Right lobe of liver (tissue), 6 donors: ENCODE results near the gene TPPP. TPM values are rescaled to one million over a fixed set of nuclear protein-coding genes. Genes with fewer than 3 reads are reported as not detected.
"Not testable (repeated sequence)": the region's sequence is repeated elsewhere in the genome, so short reads cannot be mapped to it uniquely, and the experiment has no call there.

ENCODE experiments used
- ATAC-seq, 4 donors: fragments of 200-7000 bp; cut with Tn5 transposase; one replicate each; pipeline ENCODE4 v1.9.1; 2020; ENCODE audit warnings: mild to moderate bottlenecking in 4 of 4, moderate library complexity in 4 of 4
- DNase-seq, 3 donors: peaks; one replicate each; pipeline ENCODE4 v3.0.0-alpha.2; 2020
- H3K27ac ChIP-seq, 3 donors: fragments of 200-600 bp; one replicate each; pipeline ENCODE4 v1.8.0; 2022
- H3K27me3 ChIP-seq, 2 donors: fragments of 200-600 bp; one replicate each; pipeline ENCODE4 v1.8.0; 2022
- H3K36me3 ChIP-seq, 4 donors: fragments of 200-600 bp; sonication (generic) in 1 of 4; one replicate each; pipeline versions ENCODE4 v1.5.1 to v1.8.0; 2017 to 2022; ENCODE audit warnings: control low read depth in 1 of 4
- H3K4me1 ChIP-seq, 4 donors: fragments of 200-600 bp; sonication (generic) in 1 of 4; one replicate each; pipeline versions ENCODE4 v1.5.1 to v1.8.0; 2017 to 2022; ENCODE audit warnings: control low read depth in 1 of 4
- H3K4me3 ChIP-seq, 3 donors: fragments of 200-600 bp; one replicate each; pipeline ENCODE4 v1.8.0; 2022
- H3K9me3 ChIP-seq, 4 donors: fragments of 200-600 bp; sonication (generic) in 1 of 4; one replicate each; pipeline versions ENCODE4 v1.5.1 to v1.8.0; 2017 to 2022; ENCODE audit warnings: control low read depth in 1 of 4
- POLR2A ChIP-seq: fragments of 450-650 bp; IDR thresholded peaks from one replicate; pipeline ENCODE4 v1.6.1; 2017; ENCODE audit warnings: antibody characterized with exemption, mild to moderate bottlenecking
- WGBS: methylation state at CpG from one replicate; pipeline ENCODE4 v1.1.6; 2018; ENCODE audit warnings: low coverage, low lambda C conversion rate; ENCODE audit not compliant: insufficient coverage; ENCODE audit errors: missing lambda C conversion rate; 5-methylcytosine and 5-hydroxymethylcytosine counted together
- intact Hi-C, 2 donors: fragments of 100-400 bp; cut with DNase I; formaldehyde crosslinking; loops; one replicate each; pipeline versions ENCODE4 v1.11.2 to v1.14.1; 2022
- total RNA-seq, 6 experiments: library from RNA; depleted of rRNA in 2 of 6; stranded (reverse); fragments of >200 nt in 2 of 6; fragmentation: NEBNext Ultra II Directional in 3 of 6; extraction: Animal tissue kit (Norgen Biotek cat#: 25700) in 3 of 6; gene quantifications; one replicate each; pipeline versions ENCODE4 v1.1.0 to v1.2.4, GENCODE V29; 2016 to 2023
- TF ChIP-seq, protein P1 (sequence below), 4 donors: fragments of 200-600 bp in 3 of 4; fragments of 450-650 bp in 1 of 4; IDR thresholded peaks; one replicate each; pipeline versions ENCODE4 v1.5.1 to v1.8.0; 2016 to 2022; ENCODE audit warnings: antibody characterized with exemption in 4 of 4, mild to moderate bottlenecking in 2 of 4
- donor health status: DM: no; HTN: yes; CAD: no.
- donor health status: DM: no; HTN: no; CAD: no.
- donor health status: DM: no; HTN: no; CAD: no.
- donor health status: DM: no; HTN: yes; CAD: no.
- donor health status: DM: no; HTN: yes; CAD: no.

TPPP gene
- total RNA-seq, 6 experiments from 2014 or later = 1.9 to 4.3 (median 2.4) TPM

DNA sequence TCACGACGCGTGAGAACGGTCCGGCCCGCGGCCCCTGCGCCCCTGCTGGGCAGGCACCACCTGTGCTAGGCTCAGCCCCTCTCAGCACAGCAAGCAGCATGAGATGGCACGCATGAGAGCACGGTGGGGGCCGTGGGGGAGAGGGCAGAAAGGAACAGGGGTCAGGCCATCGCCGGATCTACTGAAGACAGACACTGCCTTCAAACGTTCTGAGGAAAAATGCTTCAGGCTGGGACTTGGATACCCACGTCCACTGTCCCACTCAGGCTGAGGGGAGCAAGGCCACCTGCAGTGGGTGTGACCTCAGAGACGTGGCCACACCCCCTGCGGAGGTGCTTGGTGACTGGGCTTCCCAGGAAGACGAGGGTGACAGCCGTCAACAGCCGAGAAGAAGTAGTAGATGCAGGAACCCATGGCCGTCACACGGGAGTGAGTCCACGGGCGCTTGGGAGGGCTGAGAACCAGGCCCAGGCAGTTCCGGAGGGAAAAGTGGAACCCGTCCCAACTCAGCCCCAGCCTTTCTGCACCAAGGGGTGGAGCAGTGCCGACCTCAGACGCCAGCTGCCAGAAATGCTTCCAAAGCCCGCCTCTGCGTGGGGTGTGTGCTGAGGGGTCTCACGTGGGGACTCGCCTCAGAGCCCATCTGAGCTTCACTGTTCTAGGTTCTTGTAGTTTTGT is 12.9 kb downstream of the TPPP start:
- intact Hi-C loops = loop anchor here in 1 of 2 donors (10.0 kb wide), 1 partner anchor 95 kb away; no protein-coding TSS in a partner anchor
- DNase-seq = not testable (repeated sequence)

DNA sequence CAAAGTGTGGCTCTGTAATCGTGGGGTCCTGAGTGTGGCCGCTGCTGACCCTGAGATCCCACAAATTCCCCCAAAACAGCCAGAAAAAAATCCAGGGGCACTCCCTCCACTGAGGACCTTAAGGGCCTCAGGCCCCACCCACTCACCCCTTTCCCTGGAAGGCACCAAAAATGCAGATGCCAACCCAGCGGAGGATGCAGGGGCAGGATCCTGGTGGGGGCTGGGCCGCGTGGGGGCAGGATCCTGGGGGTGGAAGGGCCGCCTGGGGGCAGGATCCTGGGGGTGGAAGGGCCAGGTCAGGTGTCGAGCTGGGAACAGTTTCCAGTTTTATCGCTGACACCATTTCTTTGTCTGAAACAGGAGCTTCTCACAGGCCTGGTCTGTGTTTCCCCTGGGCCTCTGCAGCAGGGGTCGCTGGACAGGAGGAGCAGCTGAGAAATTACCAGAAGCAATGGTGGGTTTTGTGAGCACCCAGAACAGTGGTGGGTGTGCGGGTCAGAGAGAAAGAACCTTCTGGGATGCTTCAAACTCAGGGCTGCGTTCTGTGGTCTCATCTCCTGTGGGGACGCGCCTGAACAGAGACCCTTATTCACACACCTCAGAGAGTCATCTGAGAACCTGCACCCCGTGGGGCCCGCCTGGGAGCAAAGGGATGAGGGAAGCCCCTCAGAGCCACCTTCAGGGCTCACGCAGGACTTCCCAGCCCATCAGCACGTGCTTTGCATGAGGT is 13.8 kb downstream of the TPPP start:
- H3K4me3 ChIP-seq, H3K27ac ChIP-seq, H3K36me3 ChIP-seq, H3K27me3 ChIP-seq, H3K9me3 ChIP-seq, ATAC-seq, intact Hi-C loops, H3K4me1 ChIP-seq, DNase-seq: not testable (repeated sequence)
- WGBS = 79% methylated on average over 2 of the region's 17 CpGs

More for the DNA sequence above, 12.9 kb downstream of the TPPP start:
- not testable (repeated sequence) for H3K27me3 ChIP-seq, ATAC-seq, H3K4me3 ChIP-seq, H3K9me3 ChIP-seq, H3K27ac ChIP-seq, H3K4me1 ChIP-seq, H3K36me3 ChIP-seq
- 80% methylated on average over 2 of the region's 32 CpGs for WGBS

DNA sequence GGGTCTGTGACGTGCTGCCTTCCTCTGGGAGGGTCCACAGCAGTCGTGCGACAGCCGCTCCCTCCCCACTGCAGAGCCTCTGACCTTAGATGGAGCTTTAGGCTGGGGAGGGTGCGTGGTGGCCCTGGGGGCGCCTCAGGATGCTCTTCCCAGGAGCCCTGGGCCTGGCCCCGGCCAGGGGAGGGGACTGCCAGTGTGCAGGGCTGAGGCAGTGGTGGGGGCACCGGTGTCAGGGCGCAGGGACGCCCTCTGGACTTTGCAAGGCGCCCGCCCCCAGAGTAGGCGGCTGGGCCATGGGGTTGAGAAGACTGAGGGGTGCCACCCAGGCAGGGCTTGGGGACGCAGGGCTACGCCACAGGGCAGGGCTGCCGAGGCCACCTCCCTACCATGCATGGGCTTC is 14.6 kb downstream of the TPPP start:
- H3K4me3 ChIP-seq, intact Hi-C loops, ATAC-seq, H3K27ac ChIP-seq, H3K36me3 ChIP-seq, DNase-seq, H3K27me3 ChIP-seq, H3K9me3 ChIP-seq: not testable (repeated sequence)
- no CpG with 5 or more reads among the region's 16 CpGs for WGBS
- peaks cover 0 to 14% (median 7%) of the 10 kb centered on the region in 4 donors for H3K4me1 ChIP-seq

DNA sequence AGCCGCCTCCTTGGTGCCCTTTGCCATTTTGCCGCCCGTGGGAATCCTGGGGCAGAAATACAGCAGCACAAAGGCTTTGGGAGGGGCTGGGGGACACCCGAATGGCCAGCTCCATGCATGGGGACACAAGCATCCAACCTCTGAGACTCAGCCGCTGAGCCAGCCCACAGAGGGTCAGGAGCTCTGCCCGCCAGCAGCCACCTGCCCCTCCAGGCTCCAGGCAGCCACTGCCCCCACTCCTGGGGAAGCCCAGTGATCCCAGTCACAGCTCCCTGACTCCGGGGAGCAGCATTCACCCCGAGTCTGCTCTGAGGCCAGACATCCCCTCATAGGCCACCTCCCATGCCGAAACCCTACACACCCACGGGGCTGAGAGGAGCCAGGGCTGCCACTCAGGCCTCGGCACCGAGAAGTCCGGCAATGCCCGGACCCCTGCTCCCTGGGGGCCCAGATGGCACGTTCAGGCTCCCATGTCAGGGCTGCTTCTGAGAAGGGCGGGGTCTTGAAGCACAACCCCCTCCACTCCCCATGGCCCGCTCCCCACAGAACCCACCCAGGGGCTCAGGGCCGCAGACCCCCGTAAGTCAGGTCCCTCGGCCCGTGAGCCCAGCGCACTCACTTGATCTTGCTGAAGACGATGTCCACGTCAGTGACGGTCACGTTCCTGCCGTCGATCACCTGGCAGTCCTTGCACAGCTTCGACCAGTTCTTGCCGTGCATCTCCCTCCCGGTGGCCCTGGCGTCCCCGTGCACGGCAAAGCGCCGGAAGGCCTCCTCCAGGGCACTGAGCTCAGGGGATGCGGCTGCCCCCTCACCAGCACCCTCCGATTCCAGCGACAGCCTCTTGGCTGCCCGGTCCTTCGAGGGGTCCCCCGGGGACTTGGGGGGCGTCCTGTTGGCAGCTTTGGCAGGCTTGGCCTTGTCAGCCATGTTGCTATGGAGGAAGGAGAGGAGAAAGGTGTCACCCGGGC is 15.7 kb downstream of the TPPP start:
- Histone ChIP-seq H3K36me3 (no peaks in the 10 kb centered on the region), H3K4me3 (no peak overlapping the region), H3K4me1 (peaks cover 0 to 25% (median 15%) of the 10 kb centered on the region in 4 donors), H3K27me3 (no peaks in the 10 kb centered on the region), H3K27ac (no peak overlapping the region), H3K9me3 (no peaks in the 10 kb centered on the region)
- DNase-seq (peak in 1 of 3 donors; percentile 41), ATAC-seq (no peak)
- 96% methylated on average over 5 of the region's 44 CpGs for WGBS
- no peak for TF ChIP-seq POLR2A
- TF ChIP-seq, protein P1, sequence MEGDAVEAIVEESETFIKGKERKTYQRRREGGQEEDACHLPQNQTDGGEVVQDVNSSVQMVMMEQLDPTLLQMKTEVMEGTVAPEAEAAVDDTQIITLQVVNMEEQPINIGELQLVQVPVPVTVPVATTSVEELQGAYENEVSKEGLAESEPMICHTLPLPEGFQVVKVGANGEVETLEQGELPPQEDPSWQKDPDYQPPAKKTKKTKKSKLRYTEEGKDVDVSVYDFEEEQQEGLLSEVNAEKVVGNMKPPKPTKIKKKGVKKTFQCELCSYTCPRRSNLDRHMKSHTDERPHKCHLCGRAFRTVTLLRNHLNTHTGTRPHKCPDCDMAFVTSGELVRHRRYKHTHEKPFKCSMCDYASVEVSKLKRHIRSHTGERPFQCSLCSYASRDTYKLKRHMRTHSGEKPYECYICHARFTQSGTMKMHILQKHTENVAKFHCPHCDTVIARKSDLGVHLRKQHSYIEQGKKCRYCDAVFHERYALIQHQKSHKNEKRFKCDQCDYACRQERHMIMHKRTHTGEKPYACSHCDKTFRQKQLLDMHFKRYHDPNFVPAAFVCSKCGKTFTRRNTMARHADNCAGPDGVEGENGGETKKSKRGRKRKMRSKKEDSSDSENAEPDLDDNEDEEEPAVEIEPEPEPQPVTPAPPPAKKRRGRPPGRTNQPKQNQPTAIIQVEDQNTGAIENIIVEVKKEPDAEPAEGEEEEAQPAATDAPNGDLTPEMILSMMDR (IDR thresholded peaks at IDR 0.05) = no peak
- intact Hi-C loops = no loop called here

DNA sequence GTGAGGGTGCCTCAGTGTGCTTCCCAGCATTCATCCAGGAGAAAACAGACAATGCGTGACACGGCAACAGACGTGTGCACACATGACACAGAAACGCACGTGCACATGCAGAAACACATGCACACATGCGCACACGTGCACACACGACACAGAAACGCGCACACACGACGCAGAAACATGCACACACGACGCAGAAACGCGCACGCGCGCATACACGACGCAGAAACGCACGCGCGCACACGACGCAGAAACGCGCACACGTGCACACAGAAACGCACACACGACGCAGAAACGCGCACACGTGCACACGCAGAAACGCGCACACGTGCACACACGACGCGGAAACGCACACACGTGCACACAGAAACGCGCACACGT is 16.5 kb downstream of the TPPP start:
- WGBS = 92% methylated on average over 14 of the region's 48 CpGs
- ATAC-seq (no peak), DNase-seq (peak in 1 of 3 donors; percentile 31)
- Histone ChIP-seq H3K4me3 (no peak overlapping the region), H3K27me3 (no peaks in the 10 kb centered on the region), H3K27ac (no peak overlapping the region), H3K36me3 (no peaks in the 10 kb centered on the region), H3K4me1 (peaks cover 0 to 32% (median 22%) of the 10 kb centered on the region in 4 donors), H3K9me3 (no peaks in the 10 kb centered on the region)
- intact Hi-C loops = no loop called here
- TF ChIP-seq POLR2A = no peak
- TF ChIP-seq, protein P1 (IDR thresholded peaks at IDR 0.05) = no peak
